CD4-positive, alpha-beta T cell treated with Interleukin-6 for 4 hours (primary cell): ENCODE results near the gene ULK2.

Experiments used
- DNase-seq: peaks from one replicate; pipeline ENCODE4 v3.0.0-alpha.2; 2020; ENCODE audit warnings: mixed read lengths

Gene ULK2

DNA sequence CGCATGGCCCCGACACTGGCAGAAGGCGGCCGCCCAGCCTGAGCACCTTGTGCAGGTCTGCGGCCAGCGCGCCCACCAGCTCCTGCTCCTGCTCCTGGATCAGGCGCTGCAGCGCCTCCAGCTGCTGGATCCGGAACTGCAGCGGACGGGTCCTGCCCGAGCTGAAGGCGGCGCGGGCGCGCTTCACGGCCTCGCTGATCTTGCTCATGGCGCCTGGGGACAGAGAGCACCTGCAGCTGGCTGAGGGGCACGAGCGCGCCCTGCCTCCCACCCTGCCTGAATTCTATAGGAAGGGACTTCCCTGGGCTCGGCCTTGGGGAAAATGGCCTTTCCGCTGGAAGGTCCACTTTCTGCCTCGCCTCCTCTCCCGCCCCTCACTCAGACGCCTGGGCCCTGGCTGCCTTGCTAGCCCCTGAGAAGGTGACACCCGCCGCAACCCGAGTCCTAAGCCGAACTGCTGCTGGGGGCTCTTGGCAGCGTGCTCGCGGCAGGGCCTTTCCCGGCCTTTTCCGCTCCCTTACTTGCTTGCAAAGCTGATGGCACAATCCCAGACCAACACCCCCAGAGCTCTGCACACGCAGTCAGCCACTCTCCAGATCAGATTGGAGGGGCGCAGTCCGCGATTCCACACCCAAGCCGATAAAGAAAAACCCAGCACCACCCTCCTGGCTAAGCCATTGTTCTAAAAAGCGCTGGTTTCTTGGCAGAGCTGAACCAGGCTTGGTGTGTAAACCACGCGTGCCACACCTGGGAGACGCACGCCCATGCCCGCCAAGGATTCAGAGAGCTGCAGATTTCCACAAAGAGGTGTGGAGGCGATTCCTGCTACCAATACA, 122.6 kb downstream of the ULK2 start:
- DNase-seq, result peak; percentile 89

DNA sequence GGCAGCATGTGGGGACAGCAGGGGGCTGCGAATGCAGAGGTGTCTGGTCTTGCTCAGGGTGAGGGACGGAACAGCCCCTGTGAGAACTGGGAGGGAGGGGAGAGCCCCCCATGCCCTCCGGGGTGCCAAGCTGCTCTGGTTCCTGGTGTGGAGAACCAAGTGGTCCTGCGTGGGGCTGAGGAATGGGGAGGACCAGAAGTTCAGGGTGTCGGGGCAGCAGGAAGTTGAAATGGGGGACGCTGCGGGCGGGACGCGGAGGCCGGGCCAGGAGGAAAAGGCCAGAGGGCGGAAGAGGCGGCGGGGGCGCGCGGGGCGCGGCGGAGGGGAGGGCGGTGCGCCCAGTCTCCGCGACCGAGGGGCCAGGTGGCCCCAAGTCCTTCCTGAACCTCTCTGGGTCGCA, 123.2 kb downstream of the ULK2 start:
- DNase-seq, result peak; percentile 9

DNA sequence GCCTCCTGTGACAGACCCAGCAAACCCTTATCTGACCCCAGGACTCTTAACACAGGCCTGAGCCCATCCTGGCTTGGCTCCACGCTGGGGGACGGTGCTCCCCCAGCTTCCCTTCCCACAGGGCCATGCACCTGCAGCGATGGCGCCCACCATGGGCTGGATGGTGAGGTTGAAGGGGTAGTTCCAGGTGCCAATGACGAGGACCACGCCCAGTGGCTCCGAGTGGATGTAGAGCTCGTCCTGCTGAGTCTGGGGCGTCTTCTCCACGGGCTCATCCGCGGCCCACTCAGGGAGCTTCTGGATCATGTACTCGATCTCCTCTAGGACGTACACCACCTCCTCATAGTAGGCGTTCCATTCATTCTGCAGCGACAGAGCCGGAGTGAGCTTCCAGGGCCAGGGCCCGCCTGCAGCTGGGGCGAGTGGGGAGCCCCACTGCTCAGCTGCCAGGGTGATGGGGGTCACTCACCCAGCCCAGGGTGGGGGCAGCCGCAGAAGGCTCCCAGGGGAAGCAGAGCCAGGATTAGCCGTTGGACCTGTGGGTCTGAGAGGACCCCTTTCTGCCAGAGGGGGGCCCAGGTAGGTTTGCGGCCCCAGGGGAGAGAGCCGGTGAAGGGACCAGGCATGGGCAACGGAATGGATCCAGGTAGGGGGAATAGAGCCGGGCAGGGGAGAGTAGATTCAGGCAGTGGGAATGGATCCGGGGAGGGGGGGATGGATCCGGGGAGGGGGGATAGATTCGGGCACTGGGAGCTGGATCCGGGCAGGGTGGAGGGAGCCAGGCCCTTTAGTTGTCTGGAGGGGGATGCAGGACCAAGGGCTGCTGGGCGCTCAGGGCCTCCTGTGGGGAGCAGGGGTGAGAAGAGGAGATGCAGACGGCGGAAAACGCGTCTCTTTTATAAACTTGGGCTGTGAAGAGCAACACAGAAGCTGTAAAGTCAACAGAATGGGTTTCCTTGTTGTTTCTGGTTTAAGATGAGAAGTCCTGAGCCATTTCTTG, 124.3 kb downstream of the ULK2 start:
- DNase-seq, result no peak

DNA sequence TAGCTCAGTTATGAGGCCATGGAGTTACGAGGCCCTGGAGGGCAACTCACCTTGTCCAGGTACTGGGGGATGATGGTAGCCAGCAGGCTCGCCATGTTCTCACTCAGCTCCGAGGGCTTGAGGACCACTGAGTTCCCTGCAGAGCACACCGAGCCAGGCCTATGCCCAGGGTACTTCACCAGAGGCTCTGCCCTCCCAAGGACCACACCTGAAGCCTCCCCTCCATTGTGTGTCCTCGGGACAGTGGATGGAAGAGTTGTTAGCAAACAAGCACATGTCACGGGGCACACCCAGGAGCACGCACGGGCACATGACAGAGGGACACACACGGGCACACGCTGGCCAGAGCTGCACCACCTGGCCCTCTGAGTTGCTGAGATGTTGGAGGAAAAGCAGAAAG, 125.2 kb downstream of the ULK2 start:
- DNase-seq, result no peak

DNA sequence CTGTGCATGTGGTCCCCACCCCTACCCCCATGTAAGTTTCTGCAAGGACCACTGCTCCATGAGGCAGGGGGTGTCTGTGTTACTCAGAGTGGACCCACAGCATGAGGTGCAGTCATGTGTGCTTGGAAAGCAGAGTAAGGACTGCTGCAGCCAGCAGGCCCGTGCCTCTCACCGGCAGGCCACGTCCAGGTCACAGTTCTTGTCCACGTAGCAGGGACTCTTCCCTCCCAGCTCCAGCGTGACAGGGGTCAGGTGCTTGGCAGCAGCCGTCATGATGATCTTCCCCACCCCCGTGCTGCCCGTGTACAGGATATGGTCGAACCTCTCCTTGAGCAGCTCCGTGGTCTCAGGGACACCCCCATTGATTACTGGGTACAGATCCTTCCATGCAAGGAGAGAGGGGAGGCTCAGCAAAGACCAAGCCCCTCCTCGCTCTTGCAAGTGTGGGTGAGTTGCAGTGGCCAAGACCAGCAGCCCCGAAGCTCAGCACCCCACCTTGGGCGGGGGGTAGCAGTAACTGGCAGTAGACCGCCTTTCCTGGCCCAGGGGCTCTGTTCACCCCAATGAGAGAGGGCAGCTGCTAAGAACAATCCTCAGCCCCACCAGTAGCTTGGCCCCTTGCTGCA, 125.8 kb downstream of the ULK2 start:
- no peak for DNase-seq

DNA sequence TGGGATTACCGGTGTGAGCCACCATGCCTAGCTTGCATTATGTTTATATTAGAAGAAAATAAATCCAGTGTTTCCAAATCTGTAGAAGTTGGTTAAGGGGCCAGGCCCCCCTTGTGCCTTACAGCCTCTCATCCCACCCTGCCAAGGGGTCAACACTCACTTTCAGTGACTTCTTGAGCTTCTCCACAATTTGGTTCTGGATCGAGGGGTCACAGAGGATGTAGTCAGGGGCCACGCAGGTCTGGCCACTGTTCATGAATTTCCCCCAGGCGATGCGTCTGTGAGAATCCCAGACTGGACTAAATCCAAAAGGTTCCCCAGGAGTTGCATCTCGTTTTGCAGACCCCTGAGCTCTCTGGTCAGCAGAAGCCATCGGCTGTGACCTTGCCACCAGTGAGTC, 126.8 kb downstream of the ULK2 start:
- DNase-seq, result no peak

DNA sequence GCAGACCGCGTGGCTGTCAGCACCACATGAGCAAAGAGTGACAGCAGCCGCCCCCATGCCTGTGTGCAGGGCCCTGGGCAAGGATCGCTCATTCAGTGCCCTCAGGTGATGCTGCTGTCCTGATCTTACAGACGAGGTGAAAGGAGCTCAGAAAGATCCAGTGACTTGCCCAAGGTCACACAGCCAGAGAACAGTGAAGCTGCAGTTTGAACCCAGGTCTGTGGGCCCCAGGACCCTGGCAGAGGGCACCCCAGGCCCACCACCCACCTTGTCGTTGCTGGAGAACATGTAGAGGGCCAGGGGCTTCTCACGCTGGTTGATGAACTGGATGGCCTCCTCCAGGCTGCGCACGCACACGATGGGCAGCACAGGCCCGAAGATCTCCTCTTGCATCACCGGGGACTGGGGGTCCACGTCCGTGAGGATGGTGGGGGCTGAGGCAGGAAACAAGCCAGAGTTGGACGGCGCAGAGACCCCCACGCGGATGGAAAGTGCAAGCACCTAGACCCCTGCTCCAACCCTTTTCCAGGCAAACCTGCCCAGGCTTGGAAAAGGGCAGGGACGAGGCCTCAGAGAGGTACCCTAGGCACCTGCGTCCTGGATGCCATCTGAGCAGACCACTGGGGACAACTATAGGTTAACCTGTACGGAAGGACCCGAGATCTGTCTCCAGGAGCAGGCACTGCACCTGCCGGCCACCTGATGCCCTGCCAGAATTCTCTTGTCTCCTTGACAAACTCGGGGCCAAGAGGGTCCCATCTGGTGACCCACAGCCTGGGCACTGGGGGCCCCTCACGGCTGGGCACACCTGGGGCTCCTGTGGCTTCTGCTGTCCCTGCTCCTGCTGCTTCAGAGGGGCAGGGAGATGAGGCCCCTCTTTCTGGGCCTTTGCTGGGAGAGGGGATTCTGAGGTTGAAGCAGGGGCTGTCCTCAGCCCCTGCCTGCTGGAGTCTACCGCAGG, 128.2 kb downstream of the ULK2 start:
- DNase-seq, result no peak

DNA sequence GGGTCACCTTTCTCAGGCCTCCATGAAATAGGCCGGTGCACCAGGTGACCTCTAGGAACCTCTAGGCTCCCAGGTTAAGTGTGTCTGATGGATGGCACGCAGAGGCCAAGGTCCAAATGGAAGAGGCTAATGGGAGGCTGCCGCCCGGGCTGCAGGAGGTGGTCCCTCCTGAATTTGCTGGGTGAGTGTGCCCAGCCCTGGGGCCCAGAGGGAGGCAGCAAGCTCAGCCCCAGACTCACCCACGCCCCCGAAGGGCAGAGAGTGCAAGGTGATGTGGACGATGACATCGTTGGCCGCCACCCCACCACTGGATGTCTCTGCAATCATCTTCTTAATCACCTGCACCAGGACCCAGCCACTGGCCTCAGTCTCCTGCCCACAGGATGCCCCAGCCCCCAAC, 129.0 kb downstream of the ULK2 start:
- no peak for DNase-seq

DNA sequence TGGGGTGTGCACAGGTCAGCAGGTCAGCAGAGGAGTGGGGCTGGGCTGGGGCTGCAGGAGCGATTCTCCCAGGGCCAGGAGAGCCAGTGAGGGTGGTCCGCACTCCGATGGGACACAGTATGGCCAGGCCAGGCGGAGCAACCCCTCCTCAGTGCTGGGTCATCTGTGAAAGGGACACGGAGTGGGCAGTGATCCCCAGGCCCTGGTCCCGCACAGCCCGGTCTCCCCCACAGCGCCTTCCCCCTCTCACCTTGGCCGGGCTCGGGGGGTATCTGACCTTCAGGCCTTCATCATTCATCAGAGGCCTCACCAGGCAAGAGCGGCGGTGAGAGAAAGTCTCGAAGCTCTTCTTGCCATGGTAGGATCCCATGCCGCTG, 129.7 kb downstream of the ULK2 start:
- no peak for DNase-seq

DNA sequence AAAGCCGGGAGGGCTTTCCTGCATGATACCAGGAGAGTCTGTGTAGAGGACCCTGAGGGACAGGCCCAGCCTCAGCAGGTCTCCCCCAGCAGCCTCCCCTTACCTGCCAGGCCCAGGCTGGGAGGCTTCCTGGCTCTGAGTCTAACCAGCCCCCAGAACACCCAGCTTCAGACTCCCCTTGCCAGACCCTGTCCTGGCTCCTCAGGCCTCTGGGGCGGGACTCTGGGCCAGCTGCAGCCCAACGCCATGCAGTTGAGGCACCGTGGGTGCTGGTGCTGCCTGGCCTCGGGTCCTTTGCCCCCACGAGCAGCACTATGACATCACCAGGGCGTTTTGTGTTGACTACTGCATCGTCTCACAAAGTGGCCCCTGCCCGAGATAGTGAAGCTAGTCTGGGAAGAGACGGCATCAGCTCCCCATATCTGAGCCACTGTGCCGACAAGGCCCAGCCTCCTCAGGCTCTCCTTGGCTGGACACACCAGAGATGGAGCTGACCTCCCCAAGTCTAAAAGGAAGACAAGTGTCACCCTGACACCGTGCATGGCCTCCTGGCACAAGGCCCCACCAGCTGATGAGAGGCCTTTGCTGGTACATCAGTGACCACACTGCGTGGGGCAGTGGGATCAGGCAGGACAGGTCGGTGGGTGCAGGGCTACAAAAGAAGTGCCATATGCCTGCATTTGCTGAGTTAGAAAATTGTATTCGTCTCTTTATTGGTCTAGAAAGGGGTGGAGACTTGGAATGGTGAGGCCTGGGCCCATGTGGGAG, 130.2 kb downstream of the ULK2 start:
- DNase-seq, result no peak

DNA sequence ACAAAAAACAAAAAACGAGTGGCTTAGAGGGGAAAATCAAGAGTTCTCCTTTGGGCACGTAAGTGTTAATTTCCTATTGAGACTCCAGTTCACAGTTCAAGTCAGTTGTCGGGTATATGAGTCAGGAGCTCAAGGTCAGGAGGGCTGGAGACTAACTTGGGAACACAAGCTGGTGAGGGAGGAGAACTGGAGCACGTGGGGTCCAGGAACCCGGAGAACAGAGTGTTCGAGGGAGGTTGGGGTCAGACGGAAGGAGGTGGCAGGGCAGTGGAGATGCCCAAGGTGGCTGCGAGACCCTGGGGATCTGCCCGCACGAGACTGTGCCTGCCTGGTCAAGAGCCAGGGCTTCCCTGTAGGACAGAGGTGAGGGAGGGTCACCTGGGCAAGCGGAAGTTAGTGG, 131.7 kb downstream of the ULK2 start:
- no peak for DNase-seq

DNA sequence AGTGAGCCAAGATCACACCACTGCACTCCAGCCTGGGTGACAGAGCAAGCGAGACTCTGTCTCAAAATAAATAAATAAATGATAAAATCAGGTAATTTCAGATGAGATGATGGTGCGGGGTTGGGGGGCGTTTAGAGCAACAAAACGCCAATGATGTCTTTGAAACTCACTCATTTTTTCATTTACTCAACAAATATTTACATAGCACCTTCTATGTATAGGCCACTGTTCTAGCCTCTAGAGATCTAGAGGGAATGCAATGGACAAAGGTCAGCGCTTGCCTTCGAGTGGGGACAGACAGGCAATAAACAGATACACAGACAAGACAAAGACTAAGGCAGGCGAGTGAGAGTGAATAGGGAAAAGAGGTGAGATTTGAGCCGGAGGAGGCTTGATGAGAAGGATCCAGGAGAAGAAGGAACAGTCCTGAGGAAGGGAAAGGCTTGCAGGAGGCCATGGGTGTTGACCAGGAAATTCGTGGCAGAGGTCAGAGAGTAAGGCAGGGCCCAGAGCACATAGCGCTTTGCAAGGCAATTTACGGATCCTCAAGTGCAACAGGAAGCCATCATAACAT, 133.7 kb downstream of the ULK2 start:
- DNase-seq, result no peak

DNA sequence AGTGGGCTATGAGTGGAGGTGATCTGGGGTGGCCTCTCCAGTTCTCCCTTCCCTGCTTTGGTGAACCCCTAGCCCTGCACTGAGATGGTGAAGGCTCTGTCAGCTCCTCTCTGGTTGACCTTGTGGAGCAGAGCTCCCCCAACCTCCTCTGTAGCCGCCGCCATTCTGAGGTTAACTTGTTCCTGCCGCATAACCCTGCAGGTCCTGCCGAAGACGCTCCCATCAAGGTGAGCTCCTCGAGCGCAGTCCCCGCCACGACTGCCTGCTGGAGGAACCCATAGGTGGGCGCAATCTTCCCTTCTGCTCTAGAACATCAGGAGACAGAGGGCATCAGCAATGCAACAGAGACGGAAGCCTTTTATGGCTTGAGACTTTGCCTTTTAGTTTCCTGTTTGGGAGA, 136.1 kb downstream of the ULK2 start:
- no peak for DNase-seq

DNA sequence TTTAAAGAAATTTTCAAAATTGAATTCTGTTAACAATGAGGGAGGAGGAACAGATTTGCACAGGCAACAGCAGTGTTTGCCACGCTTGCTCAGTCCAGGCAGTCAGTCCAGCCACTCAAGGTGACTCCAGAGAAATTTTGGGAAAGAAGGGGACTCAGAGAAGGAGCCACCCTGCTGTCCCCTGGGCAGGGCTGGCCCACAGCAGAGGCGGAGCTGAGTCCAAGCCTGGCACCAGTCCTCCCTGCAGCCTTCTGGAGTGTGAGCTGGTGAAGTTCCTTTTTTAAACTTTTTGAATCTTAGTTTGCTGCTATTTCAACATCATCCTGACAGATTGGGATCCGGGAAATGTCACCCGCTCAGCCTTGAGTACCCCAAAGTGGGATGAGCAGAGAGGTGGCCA, 136.9 kb downstream of the ULK2 start:
- no peak for DNase-seq

DNA sequence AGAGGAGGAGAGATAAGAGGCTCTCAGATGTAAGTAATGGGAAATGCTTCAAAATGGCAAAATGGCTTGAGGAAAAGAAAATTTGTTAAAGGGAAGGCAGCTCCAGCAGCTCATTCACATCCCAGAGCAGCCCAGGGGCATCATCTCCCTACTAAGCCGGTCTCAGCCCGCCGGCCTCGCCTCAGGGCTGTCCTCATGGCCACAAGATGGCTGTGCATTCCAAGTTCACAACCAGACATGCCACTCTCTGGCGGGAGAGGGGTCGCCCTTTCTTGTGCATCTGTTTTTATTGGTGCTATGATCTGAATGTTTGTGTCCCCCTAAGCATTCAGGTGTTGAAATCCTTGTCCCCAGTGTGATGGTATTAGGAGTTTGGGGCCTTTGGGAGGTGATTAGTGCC, 137.8 kb downstream of the ULK2 start:
- DNase-seq, result no peak

DNA sequence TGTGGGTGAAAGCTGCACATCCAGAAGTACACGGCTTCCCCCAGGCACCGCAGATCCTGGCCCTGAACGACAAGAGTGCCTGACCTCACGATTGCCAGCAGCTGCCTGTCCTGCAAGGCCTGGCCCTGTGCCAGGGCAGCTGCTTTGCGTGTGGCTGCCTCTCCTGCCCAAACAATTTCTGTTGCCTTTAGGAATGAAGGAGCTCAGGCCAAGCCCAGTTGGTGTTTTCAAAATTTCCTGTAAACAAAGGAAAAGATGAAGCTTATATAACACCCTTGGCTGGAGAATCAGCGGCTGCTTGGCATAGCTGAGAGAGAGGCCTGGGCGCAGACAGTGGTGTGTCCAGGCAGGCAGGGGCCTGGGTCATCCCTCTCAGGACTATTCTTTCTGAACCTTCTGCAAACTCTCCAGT, 139.6 kb downstream of the ULK2 start:
- DNase-seq, result no peak

DNA sequence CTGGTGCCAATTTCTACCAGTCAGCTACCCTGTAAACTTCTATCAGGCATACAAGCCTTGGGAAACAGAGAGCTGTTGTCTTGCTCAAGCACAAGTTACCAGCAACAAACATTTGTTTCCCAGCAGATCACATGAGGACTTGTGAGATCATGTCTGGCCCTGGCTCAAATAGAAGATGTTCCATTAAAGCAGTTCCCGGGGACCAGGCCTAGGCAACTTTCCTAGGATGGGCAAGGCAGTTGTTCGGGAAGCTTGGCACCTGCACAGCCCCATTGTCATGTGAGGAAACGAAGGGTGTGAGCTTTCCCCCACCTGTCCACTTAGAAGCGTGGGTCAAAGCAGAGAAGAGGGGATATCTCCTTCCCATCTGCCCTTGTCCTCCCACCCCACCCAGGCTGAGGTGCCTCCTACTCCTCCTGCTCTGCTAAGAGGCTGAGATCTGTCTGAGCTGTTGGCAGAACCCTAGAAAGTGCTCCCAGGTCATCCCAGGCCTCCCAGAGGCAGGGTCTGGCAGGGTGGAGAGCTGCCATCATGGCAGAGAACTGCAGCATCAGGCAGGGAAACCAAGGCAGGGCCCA, 140.1 kb downstream of the ULK2 start:
- no peak for DNase-seq

DNA sequence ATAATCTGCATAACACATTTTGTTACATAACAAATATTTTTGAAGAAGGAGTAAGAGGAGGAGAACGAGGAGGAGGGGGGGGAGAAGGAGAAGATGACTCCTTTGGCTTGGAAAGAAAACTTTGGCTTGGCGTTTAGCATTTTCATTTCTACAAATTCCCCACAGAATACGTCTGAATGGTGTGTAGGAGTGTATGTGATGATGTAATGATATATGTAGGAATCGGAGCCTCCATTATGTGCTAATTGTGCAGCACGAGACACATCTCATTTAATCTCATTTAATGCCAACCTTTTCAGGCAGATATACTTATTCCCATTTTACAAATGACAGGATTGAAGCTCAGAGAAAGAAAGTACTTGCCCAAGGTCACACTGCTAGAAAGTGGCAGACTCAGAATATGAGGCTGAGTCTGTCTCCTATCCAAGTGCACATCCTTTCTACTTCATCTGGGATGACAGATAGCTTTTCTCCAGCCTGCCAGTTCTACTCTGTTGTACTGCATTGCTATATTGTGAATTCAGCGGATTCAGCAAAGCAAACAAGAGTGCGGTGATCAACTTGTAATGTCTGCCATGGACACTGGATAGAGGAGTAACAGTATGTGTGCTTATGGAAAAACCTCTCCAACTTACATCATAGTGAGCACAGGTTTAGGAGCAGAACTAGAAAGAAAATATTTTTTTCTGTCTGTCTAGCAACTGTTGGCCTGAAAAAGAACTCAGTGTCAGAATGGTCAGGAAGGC, 140.9 kb downstream of the ULK2 start:
- no peak for DNase-seq

DNA sequence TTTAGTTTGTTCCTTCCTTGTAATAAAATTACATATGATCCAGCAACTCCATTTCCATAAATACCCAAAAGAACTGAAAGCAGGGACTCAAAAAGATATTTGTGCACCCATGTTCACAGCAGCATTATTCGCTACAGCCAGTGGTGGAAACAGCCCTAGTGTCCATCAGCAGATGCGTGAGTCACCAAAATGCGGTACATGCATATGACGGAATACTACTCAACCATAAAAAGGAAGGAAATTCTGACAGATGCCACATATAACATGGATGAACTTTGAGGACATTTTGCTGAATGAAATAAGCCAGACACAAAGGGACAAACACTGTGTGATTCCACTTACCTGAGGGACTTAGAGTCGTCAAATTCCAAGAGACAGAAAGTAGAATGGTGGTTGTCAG, 142.2 kb downstream of the ULK2 start:
- no peak for DNase-seq
